IMR-90 (cell line): Measurements from ENCODE around the gene WDR48.

ENCODE experiments used
- CEBPB ChIP-seq: IDR thresholded peaks from 2 replicates; pipeline ENCODE4 v1.6.1; 2012; ENCODE audit warnings: low read depth, low read length, improper control_type of control experiment
- POLR2A ChIP-seq: IDR thresholded peaks from 2 replicates; pipeline ENCODE4 v1.6.1; 2012; ENCODE audit warnings: mild to moderate bottlenecking, low read depth, low read length
- TF ChIP-seq, protein P1 (sequence below): conservative IDR thresholded peaks from 2 replicates; pipeline ENCODE4 v1.5.1; 2012; ENCODE audit warnings: mild to moderate bottlenecking, low read depth, low read length, improper control_type of control experiment

DNA sequence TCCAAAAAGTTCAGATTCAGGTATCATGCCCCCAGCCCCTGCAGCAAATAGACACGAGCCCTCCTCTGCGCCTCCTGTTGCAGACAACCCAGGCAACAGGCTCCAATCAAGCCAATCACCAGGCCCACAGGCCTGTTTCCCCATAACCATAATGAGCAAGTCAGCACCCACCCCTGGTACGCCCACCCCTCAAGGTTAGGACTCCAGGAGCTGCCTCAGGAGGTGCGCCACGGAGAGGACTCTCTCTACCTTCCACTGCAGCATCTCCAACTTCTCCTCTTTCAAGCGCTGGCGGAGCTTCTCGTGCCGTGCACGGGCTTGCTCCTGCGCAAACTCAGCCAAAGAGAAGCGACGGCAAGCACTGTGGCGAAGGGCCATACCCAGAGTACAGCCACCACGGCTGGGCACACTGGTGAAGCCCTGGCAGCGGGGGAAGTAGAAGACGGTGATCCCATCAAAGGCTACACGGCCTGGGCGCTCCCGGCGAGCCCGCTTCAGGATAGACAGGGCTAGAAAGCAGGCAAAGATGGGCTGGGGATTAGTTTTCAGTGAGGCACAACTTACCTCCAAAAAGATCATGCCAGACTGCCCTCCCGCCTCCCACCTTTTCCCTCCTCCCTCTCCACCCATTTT, 93.0 kb downstream of the WDR48 start:
- TF ChIP-seq, protein P1, sequence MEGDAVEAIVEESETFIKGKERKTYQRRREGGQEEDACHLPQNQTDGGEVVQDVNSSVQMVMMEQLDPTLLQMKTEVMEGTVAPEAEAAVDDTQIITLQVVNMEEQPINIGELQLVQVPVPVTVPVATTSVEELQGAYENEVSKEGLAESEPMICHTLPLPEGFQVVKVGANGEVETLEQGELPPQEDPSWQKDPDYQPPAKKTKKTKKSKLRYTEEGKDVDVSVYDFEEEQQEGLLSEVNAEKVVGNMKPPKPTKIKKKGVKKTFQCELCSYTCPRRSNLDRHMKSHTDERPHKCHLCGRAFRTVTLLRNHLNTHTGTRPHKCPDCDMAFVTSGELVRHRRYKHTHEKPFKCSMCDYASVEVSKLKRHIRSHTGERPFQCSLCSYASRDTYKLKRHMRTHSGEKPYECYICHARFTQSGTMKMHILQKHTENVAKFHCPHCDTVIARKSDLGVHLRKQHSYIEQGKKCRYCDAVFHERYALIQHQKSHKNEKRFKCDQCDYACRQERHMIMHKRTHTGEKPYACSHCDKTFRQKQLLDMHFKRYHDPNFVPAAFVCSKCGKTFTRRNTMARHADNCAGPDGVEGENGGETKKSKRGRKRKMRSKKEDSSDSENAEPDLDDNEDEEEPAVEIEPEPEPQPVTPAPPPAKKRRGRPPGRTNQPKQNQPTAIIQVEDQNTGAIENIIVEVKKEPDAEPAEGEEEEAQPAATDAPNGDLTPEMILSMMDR: no peak
- TF ChIP-seq POLR2A (no peak), CEBPB (no peak)
